ENCODE results near the gene HDAC9.

The HDAC9 gene

DNA sequence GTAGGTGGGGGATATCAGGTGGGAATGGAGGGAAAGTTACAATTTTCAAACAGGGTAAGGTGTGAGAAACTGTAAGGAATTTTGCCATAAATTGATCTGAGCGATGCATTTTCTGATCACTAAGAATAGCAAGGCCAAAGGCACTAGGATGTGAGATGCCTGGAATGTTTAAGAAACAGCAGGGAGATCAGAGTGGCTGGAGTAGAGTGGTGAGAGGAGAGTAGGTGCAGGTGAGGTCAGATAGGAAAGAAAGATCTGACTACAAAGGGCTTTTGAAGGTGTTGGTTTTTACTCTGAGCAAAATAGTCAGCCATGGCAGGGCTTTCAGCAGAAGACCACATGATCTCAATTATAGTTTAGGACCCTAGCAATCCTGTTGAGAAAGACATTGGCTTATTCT, 55.0 kb downstream of the HDAC9 start (continued):
- TF ChIP-seq, protein P1, sequence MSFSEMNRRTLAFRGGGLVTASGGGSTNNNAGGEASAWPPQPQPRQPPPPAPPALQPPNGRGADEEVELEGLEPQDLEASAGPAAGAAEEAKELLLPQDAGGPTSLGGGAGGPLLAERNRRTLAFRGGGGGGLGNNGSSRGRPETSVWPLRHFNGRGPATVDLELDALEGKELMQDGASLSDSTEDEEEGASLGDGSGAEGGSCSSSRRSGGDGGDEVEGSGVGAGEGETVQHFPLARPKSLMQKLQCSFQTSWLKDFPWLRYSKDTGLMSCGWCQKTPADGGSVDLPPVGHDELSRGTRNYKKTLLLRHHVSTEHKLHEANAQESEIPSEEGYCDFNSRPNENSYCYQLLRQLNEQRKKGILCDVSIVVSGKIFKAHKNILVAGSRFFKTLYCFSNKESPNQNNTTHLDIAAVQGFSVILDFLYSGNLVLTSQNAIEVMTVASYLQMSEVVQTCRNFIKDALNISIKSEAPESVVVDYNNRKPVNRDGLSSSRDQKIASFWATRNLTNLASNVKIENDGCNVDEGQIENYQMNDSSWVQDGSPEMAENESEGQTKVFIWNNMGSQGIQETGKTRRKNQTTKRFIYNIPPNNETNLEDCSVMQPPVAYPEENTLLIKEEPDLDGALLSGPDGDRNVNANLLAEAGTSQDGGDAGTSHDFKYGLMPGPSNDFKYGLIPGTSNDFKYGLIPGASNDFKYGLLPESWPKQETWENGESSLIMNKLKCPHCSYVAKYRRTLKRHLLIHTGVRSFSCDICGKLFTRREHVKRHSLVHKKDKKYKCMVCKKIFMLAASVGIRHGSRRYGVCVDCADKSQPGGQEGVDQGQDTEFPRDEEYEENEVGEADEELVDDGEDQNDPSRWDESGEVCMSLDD (tag by site-specific recombination; IDR thresholded peaks at IDR 0.05), result no peak
- TF ChIP-seq ZNF521 (tag by site-specific recombination; IDR thresholded peaks at IDR 0.05), result no peak

DNA sequence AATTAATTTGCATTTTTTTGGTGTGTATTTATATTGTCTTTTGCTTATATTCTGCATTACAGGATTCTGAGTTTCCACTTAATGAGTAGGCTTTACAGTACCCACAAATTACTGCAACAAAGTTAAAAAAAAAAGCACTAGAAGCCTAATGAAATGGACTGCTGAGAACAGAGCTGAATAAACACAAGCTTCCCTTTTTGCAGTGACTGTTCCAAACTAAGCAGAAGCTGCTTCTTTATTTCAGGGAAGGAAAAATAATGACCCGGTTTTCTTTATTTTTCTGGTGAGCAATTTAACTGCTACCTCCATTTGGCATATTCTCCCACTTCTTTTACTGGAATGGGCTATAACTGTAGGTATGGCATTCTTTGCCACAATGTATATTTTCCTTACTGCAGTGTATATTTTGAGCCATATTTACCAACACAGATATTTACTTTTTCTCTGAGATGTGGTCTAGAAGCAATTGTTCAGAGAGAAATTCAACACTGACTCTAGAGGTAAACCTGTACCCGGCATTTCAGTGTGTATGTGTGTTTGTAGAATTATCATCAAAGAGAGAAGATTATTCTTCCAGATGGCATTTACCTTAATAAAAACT, 56.9 kb downstream of the HDAC9 start:
- Histone ChIP-seq H3K9me3 (ENCODE audit: control insufficient read depth, insufficient read depth, low read depth, low read length) (no peaks in the 10 kb centered on the region), H3K4me1 (ENCODE audit: control insufficient read depth, insufficient read depth, low read length) (peaks cover 11% of the 10 kb centered on the region), H3K4me3 (ENCODE audit: low read depth, low read length) (no peak overlapping the region), H3K36me3 (ENCODE audit: control insufficient read depth in 2 of 2, insufficient read depth in 1 of 2, low read length in 2 of 2) (no peaks in the 10 kb centered on the region), H3K27ac (ENCODE audit: extremely low read depth, low read depth, low read length) (no peak overlapping the region)
- TF ChIP-seq ZNF121 (tag by site-specific recombination; IDR thresholded peaks at IDR 0.05) (no peak), SETDB1 (IDR thresholded peaks at IDR 0.05; ENCODE audit: insufficient read length, low read length) (no peak), ZNF530 (tag by site-specific recombination; IDR thresholded peaks at IDR 0.05; ENCODE audit: low read depth) (no peak), ZNF791 (tag by site-specific recombination; IDR thresholded peaks at IDR 0.05) (no peak)
- TF ChIP-seq, protein P2, sequence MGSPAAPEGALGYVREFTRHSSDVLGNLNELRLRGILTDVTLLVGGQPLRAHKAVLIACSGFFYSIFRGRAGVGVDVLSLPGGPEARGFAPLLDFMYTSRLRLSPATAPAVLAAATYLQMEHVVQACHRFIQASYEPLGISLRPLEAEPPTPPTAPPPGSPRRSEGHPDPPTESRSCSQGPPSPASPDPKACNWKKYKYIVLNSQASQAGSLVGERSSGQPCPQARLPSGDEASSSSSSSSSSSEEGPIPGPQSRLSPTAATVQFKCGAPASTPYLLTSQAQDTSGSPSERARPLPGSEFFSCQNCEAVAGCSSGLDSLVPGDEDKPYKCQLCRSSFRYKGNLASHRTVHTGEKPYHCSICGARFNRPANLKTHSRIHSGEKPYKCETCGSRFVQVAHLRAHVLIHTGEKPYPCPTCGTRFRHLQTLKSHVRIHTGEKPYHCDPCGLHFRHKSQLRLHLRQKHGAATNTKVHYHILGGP (tag by site-specific recombination; IDR thresholded peaks at IDR 0.05), result no peak
- TF ChIP-seq, protein P3, sequence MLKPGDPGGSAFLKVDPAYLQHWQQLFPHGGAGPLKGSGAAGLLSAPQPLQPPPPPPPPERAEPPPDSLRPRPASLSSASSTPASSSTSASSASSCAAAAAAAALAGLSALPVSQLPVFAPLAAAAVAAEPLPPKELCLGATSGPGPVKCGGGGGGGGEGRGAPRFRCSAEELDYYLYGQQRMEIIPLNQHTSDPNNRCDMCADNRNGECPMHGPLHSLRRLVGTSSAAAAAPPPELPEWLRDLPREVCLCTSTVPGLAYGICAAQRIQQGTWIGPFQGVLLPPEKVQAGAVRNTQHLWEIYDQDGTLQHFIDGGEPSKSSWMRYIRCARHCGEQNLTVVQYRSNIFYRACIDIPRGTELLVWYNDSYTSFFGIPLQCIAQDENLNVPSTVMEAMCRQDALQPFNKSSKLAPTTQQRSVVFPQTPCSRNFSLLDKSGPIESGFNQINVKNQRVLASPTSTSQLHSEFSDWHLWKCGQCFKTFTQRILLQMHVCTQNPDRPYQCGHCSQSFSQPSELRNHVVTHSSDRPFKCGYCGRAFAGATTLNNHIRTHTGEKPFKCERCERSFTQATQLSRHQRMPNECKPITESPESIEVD (tag by site-specific recombination; IDR thresholded peaks at IDR 0.05), result peak; percentile 25
- TF ChIP-seq, protein P4, sequence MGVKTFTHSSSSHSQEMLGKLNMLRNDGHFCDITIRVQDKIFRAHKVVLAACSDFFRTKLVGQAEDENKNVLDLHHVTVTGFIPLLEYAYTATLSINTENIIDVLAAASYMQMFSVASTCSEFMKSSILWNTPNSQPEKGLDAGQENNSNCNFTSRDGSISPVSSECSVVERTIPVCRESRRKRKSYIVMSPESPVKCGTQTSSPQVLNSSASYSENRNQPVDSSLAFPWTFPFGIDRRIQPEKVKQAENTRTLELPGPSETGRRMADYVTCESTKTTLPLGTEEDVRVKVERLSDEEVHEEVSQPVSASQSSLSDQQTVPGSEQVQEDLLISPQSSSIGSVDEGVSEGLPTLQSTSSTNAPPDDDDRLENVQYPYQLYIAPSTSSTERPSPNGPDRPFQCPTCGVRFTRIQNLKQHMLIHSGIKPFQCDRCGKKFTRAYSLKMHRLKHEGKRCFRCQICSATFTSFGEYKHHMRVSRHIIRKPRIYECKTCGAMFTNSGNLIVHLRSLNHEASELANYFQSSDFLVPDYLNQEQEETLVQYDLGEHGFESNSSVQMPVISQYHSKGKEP (tag by site-specific recombination; IDR thresholded peaks at IDR 0.05), result peak; percentile 40
- TF ChIP-seq, protein P5, sequence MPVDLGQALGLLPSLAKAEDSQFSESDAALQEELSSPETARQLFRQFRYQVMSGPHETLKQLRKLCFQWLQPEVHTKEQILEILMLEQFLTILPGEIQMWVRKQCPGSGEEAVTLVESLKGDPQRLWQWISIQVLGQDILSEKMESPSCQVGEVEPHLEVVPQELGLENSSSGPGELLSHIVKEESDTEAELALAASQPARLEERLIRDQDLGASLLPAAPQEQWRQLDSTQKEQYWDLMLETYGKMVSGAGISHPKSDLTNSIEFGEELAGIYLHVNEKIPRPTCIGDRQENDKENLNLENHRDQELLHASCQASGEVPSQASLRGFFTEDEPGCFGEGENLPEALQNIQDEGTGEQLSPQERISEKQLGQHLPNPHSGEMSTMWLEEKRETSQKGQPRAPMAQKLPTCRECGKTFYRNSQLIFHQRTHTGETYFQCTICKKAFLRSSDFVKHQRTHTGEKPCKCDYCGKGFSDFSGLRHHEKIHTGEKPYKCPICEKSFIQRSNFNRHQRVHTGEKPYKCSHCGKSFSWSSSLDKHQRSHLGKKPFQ (tag by site-specific recombination; IDR thresholded peaks at IDR 0.05), result no peak
- POLR2A ChIA-PET, result no interaction called here
- CTCF ChIA-PET, result no interaction called here

DNA sequence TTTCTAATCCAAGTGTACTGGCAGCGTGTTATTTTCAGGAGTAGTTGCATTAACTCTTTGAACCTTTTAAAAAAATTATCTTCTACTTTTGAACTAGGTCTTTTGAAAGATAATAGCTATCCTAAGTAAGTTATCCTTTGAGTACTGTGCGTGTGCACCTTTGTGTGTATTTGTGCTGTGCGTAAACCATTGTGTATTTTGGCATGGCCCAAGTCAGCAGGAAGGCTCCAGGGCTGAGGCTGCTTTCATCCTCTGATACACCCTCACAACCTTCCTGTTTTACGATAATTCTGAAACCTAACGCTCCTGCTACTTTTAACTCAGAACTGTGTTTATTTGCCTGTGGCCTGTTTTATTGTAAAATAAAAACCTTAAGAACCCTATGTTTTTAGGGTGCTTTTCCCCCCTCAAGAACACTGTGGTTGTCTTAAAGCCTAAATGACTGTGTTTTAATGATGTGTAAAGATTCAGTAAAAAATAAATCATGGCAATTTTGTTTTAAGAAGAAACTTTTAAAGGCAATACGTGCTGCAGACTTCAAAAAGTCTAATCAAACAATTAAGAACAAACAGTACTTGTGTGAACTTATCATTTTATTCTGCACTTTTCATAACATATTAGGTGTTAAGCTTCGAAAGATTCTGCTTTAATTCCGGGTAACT, 57.5 kb downstream of the HDAC9 start:
- no peak overlapping the region for H3K27ac ChIP-seq (ENCODE audit: extremely low read depth, low read depth, low read length)
- TF ChIP-seq, protein P6, sequence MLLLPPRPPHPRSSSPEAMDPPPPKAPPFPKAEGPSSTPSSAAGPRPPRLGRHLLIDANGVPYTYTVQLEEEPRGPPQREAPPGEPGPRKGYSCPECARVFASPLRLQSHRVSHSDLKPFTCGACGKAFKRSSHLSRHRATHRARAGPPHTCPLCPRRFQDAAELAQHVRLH (tag by site-specific recombination; IDR thresholded peaks at IDR 0.05), result peak; percentile 70; the same call in 1 of the 2 replicates
- TF ChIP-seq ZNF239 (tag by site-specific recombination; IDR thresholded peaks at IDR 0.05) (no peak), ZNF155 (tag by site-specific recombination; IDR thresholded peaks at IDR 0.05) (no peak), ZBTB17 (tag by site-specific recombination; IDR thresholded peaks at IDR 0.05) (no peak), ZNF660 (tag by site-specific recombination; IDR thresholded peaks at IDR 0.05) (no peak), ZNF211 (tag by site-specific recombination; IDR thresholded peaks at IDR 0.05; ENCODE audit: low read depth) (no peak)
- TF ChIP-seq, protein P7, sequence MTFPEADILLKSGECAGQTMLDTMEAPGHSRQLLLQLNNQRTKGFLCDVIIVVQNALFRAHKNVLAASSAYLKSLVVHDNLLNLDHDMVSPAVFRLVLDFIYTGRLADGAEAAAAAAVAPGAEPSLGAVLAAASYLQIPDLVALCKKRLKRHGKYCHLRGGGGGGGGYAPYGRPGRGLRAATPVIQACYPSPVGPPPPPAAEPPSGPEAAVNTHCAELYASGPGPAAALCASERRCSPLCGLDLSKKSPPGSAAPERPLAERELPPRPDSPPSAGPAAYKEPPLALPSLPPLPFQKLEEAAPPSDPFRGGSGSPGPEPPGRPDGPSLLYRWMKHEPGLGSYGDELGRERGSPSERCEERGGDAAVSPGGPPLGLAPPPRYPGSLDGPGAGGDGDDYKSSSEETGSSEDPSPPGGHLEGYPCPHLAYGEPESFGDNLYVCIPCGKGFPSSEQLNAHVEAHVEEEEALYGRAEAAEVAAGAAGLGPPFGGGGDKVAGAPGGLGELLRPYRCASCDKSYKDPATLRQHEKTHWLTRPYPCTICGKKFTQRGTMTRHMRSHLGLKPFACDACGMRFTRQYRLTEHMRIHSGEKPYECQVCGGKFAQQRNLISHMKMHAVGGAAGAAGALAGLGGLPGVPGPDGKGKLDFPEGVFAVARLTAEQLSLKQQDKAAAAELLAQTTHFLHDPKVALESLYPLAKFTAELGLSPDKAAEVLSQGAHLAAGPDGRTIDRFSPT (tag by site-specific recombination; IDR thresholded peaks at IDR 0.05), result no peak
- TF ChIP-seq, protein P8, sequence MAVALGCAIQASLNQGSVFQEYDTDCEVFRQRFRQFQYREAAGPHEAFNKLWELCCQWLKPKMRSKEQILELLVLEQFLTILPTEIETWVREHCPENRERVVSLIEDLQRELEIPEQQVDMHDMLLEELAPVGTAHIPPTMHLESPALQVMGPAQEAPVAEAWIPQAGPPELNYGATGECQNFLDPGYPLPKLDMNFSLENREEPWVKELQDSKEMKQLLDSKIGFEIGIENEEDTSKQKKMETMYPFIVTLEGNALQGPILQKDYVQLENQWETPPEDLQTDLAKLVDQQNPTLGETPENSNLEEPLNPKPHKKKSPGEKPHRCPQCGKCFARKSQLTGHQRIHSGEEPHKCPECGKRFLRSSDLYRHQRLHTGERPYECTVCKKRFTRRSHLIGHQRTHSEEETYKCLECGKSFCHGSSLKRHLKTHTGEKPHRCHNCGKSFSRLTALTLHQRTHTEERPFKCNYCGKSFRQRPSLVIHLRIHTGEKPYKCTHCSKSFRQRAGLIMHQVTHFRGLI (tag by site-specific recombination; IDR thresholded peaks at IDR 0.05), result no peak

More for the DNA sequence above, 57.5 kb downstream of the HDAC9 start:
- peaks cover 11% of the 10 kb centered on the region for H3K4me1 ChIP-seq (ENCODE audit: control insufficient read depth, insufficient read depth, low read length)
- no peak overlapping the region for H3K4me3 ChIP-seq (ENCODE audit: low read depth, low read length)
- no peaks in the 10 kb centered on the region for H3K9me3 ChIP-seq (ENCODE audit: control insufficient read depth, insufficient read depth, low read depth, low read length)
- H3K36me3 ChIP-seq (ENCODE audit: control insufficient read depth in 2 of 2, insufficient read depth in 1 of 2, low read length in 2 of 2), result no peaks in the 10 kb centered on the region
- POLR2A ChIA-PET, result no interaction called here
- CTCF ChIA-PET, result no interaction called here
